Stomach (tissue), 4 donors: ENCODE data around the gene REXO4.

ENCODE experiments used
- CTCF ChIP-seq, 7 experiments: fragments of 450-650 bp in 4 of 7; fragments of 200-600 bp in 3 of 7; sonication (generic) in 3 of 7; IDR thresholded peaks; one replicate each; pipeline ENCODE4 v1.5.1; 2016 to 2019; ENCODE audit warnings: antibody characterized with exemption in 7 of 7, control low read depth in 2 of 7, mild to moderate bottlenecking in 1 of 7
- POLR2AphosphoS5 ChIP-seq, 3 donors: sonication (generic); formaldehyde crosslinking; IDR thresholded peaks; one replicate each; pipeline ENCODE4 v1.6.1; 2016; ENCODE audit warnings: antibody characterized with exemption in 3 of 3

- TF ChIP-seq POLR2AphosphoS5 (IDR thresholded peaks at IDR 0.05) (no peak), CTCF (IDR thresholded peaks at IDR 0.05) (no peak)
Observed at GRCh38 chr9:133455936-133456335, 38.1 kb upstream of the REXO4 start.
